ENCODE results near the gene CEBPG. TPM values are rescaled to one million over a fixed set of nuclear protein-coding genes. Genes with fewer than 3 reads are reported as not detected.

CEBPG gene
- total and polyA plus RNA-seq, 9 of the 15 experiments (the other 6 are each of a cell fraction or from before 2014, with no cell fraction given), result 9.5 to 34.9 (median 30.9) TPM

DNA sequence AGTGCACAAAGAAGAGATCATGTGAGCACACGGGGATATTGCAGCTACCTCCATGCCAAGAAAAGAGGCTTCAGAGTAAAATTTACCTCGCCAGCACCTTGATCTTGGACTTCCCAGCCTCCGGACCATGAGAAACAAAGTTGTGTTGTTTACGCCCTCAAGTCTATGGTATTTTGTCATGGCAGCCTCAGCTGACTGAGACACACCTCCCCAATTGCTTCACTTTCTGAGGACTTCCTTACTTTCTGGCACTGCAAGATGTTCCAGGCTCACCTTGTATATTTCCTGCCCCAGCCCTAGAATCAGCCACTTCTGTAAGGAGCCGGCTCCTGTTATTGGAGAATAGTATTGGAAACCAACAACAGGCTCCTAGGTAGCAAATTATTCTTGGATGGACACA, 6.6 kb upstream of the CEBPG start (continued):
- no peak for TF ChIP-seq XRCC3 (IDR thresholded peaks at IDR 0.05)
- no peak for TF ChIP-seq ILK (tag; IDR thresholded peaks at IDR 0.05; ENCODE audit: borderline replicate concordance, low read depth)

DNA sequence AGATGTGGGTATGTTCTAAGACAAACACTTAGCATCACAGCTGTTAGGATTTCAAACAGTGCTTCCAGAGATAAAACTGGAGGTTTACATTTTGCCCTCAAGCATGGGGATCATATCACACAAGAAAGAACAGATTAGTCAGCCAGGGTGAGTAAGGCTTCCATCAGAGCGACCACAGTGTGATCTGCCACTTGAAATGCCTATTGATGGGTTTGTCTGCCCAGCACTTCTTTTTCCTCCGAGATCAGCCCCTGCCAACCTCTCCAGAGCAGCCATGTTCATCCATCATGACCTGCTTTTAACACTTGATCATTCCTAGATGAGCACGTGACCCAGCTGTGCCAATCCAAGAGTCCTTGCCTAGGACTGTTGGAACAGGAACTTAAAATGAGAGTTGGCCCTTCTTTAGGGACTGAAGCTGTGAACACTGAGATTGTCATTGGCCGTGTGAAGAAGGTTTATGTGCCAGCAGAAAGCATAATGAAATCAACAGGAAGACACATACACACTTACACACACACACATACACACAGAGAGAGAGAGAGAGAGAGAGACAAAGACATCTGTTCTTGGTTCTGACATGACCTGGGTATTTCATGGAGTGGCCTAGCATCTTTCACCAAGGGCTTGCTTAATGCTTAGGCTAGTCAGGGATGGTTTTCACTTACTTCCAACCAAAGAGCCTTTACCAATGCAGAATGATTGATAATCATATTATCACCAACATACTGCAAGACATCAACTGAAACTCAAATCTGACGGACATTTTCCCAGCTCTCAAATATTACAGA, 5.2 kb upstream of the CEBPG start:
- no peak for FAIRE-seq
- TF ChIP-seq NFATC3 (IDR thresholded peaks at IDR 0.05) (no peak), ZNF766 (CRISPR knock-in tag; conservative IDR thresholded peaks at IDR 0.05) (no peak), HEY1 (CRISPR knock-in tag; IDR thresholded peaks at IDR 0.05; ENCODE audit: borderline replicate concordance) (no peak), NONO (IDR thresholded peaks at IDR 0.05; ENCODE audit: low read depth in 2 of 2, low read length in 1 of 2) (no peak), HDAC1 (IDR thresholded peaks at IDR 0.05) (no peak), ZNF354B (CRISPR knock-in tag; IDR thresholded peaks at IDR 0.05) (no peak), KHSRP (IDR thresholded peaks at IDR 0.05) (no peak), BHLHE40 (IDR thresholded peaks at IDR 0.05; ENCODE audit: low read length) (no peak), CCAR2 (IDR thresholded peaks at IDR 0.05; ENCODE audit: low read depth, low read length) (no peak), FOXO4 (CRISPR knock-in tag; IDR thresholded peaks at IDR 0.05) (no peak), KAT8 (IDR thresholded peaks at IDR 0.05; ENCODE audit: low read depth) (no peak), ZNF57 (CRISPR knock-in tag; IDR thresholded peaks at IDR 0.05) (no peak)
- TF ChIP-seq, protein P1, sequence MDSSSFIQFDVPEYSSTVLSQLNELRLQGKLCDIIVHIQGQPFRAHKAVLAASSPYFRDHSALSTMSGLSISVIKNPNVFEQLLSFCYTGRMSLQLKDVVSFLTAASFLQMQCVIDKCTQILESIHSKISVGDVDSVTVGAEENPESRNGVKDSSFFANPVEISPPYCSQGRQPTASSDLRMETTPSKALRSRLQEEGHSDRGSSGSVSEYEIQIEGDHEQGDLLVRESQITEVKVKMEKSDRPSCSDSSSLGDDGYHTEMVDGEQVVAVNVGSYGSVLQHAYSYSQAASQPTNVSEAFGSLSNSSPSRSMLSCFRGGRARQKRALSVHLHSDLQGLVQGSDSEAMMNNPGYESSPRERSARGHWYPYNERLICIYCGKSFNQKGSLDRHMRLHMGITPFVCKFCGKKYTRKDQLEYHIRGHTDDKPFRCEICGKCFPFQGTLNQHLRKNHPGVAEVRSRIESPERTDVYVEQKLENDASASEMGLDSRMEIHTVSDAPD (CRISPR knock-in tag; IDR thresholded peaks at IDR 0.05), result no peak
- TF ChIP-seq, protein P2, sequence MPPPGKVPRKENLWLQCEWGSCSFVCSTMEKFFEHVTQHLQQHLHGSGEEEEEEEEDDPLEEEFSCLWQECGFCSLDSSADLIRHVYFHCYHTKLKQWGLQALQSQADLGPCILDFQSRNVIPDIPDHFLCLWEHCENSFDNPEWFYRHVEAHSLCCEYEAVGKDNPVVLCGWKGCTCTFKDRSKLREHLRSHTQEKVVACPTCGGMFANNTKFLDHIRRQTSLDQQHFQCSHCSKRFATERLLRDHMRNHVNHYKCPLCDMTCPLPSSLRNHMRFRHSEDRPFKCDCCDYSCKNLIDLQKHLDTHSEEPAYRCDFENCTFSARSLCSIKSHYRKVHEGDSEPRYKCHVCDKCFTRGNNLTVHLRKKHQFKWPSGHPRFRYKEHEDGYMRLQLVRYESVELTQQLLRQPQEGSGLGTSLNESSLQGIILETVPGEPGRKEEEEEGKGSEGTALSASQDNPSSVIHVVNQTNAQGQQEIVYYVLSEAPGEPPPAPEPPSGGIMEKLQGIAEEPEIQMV (tag; conservative IDR thresholded peaks at IDR 0.05; ENCODE audit: low read depth), result no peak

More for the DNA sequence above, 5.2 kb upstream of the CEBPG start:
- no peak overlapping the region for H3K9ac ChIP-seq (ENCODE audit: insufficient read depth in 1 of 2, low read depth in 2 of 2, low read length in 2 of 2)
- ATAC-seq (no peak), DNase-seq (ENCODE audit: extremely low read depth in 1 of 4, low spot score in 3 of 4) (no peak)
- no peak overlapping the region for H3K27ac ChIP-seq (ENCODE audit: extremely low read depth, low read depth, low read length)
- ChIA-PET POLR2A (interaction anchor here (0.8 to 1.5 kb wide), 2 partner anchors 7 to 10 kb away, joined by 3 to 5 read pairs; no protein-coding TSS in a partner anchor), CTCF (ENCODE audit: low intra/inter-chr PET ratio) (interaction anchor here (0.6 kb wide), 1 partner anchor 962 kb away, joined by 5 read pairs; no protein-coding TSS in a partner anchor)
- H3K9me1 ChIP-seq (ENCODE audit: control insufficient read depth, insufficient read depth, low read length), result no peaks in the 10 kb centered on the region
- H3K4me1 ChIP-seq (replicated peaks in 1 of 2; ENCODE audit: control insufficient read depth in 2 of 2, insufficient read depth in 2 of 2, low read length in 2 of 2), result peaks cover 0 to 13% of the 10 kb centered on the region in 2 experiments; a peak in 3 of 5 replicates
- no peaks in the 10 kb centered on the region; the same call in 1 of the 2 replicates for H4K20me1 ChIP-seq (replicated peaks; ENCODE audit: control insufficient read depth, insufficient read depth, low read length)
- peaks cover 21 to 41% of the 10 kb centered on the region in 2 experiments for H3K27me3 ChIP-seq (ENCODE audit: control insufficient read depth in 2 of 2, insufficient read depth in 2 of 2, low read length in 2 of 2)
- H3K79me2 ChIP-seq (ENCODE audit: control insufficient read depth, insufficient read depth, low read length), result no peaks in the 10 kb centered on the region
- in situ Hi-C loops (cut with MboI) (no loop called here), intact Hi-C loops (cut with micrococcal nuclease) (no loop called here)
- no peaks in the 10 kb centered on the region for H3K36me3 ChIP-seq (ENCODE audit: control insufficient read depth, insufficient read depth, low read length)
- no peak overlapping the region for H3K4me3 ChIP-seq
- H3K4me2 ChIP-seq (ENCODE audit: insufficient read depth, low read length), result no peak overlapping the region
- H2AFZ ChIP-seq (ENCODE audit: low read depth, low read length), result no peak overlapping the region
- H3K9me3 ChIP-seq (replicated peaks; ENCODE audit: control insufficient read depth, insufficient read depth, low read depth, low read length), result no peaks in the 10 kb centered on the region
- BruUV-seq (replicated peaks), result no TSS peak
- 1% methylated on average over 5 of the region's 5 CpGs for WGBS (ENCODE audit: insufficient coverage, low coverage, missing lambda C conversion rate)

All from K562 (cell line).